Stomach (tissue), 9 donors: ENCODE measurements around the gene FRG2. TPM values are rescaled to one million over a fixed set of nuclear protein-coding genes. Genes with fewer than 3 reads are reported as not detected.
"Not testable (repeated sequence)": the region's sequence is repeated elsewhere in the genome, so short reads cannot be mapped to it uniquely, and the experiment has no call there.

Source experiments
- DNase-seq, 2 donors: peaks; one replicate each; pipeline versions ENCODE4 v3.0.0 to v3.0.0-alpha.2; 2013 to 2019
- H3K27ac ChIP-seq, 5 donors: fragments of 200-600 bp in 4 of 5; sonication (generic) in 4 of 5; one replicate each; pipeline ENCODE4 v1.5.1; 2013 to 2019; ENCODE audit warnings: mild to moderate bottlenecking in 1 of 5, moderate library complexity in 1 of 5
- H3K27me3 ChIP-seq, 3 donors: fragments of 200-600 bp; sonication (generic); one replicate each; pipeline ENCODE4 v1.5.1; 2017 to 2019; ENCODE audit warnings: mixed run types in 1 of 3
- H3K36me3 ChIP-seq, 4 donors: fragments of 200-600 bp; sonication (generic); 1 replicate in 3 of 4; 2 replicates in 1 of 4; pipeline ENCODE4 v1.5.1; 2016 to 2019
- H3K4me1 ChIP-seq, 4 donors: fragments of 200-600 bp; sonication (generic); one replicate each; pipeline ENCODE4 v1.5.1; 2016 to 2019
- H3K4me3 ChIP-seq, 4 donors: fragments of 200-600 bp; sonication (generic) in 3 of 4; one replicate each; pipeline ENCODE4 v1.5.1; 2016 to 2019; ENCODE audit warnings: mild to moderate bottlenecking in 1 of 4
- H3K9me3 ChIP-seq, 4 donors: fragments of 200-600 bp; sonication (generic); one replicate each; pipeline ENCODE4 v1.5.1; 2016 to 2019
- EP300 ChIP-seq: sonication (generic); formaldehyde crosslinking; IDR thresholded peaks from one replicate; pipeline ENCODE4 v1.6.1; 2017; ENCODE audit warnings: antibody characterized with exemption
- POLR2A ChIP-seq, 4 donors: fragments of 450-650 bp; IDR thresholded peaks; one replicate each; pipeline ENCODE4 v1.6.1; 2016; ENCODE audit warnings: antibody characterized with exemption in 4 of 4, control low read depth in 2 of 4, mild to moderate bottlenecking in 1 of 4, moderate library complexity in 1 of 4
- POLR2AphosphoS5 ChIP-seq, 3 donors: sonication (generic); formaldehyde crosslinking; IDR thresholded peaks; one replicate each; pipeline ENCODE4 v1.6.1; 2016; ENCODE audit warnings: antibody characterized with exemption in 3 of 3
- WGBS, 5 donors: extraction: QIAGEN DNeasy Blood & Tissue Kit in 3 of 5; methylation state at CpG; one replicate each; pipeline versions ENCODE4 v1.1.5 to v1.1.7; 2013 to 2018; 5-methylcytosine and 5-hydroxymethylcytosine counted together
- intact Hi-C: fragments of 100-400 bp; cut with DNase I; formaldehyde crosslinking; loops from one replicate; pipeline ENCODE4 v1.15.1; 2023; ENCODE audit warnings: low total_unique reads
- polyA plus RNA-seq, 3 donors: library from polyadenylated mRNA; stranded (reverse); fragments of 200-250 nt; gene quantifications; one replicate each; pipeline ENCODE4 v1.2.3, GENCODE V29; 2013
- total RNA-seq, 5 donors: library from RNA; depleted of rRNA; stranded (reverse); fragments of >200 nt; gene quantifications; one replicate each; pipeline versions ENCODE4 v1.1.0 to v1.2.3, GENCODE V29; 2014 to 2016
- TF ChIP-seq, protein P1 (sequence below), 7 experiments: fragments of 450-650 bp in 4 of 7; fragments of 200-600 bp in 3 of 7; sonication (generic) in 3 of 7; IDR thresholded peaks; one replicate each; pipeline ENCODE4 v1.5.1; 2016 to 2019; ENCODE audit warnings: antibody characterized with exemption in 7 of 7, control low read depth in 2 of 7, mild to moderate bottlenecking in 1 of 7
- donor health status: healthy with polysubstance abuse.
- donor health status: Bipolar disorder and iron deficiency.
- donor health status: healthy.

The FRG2 gene
- total and polyA plus RNA-seq, 8 donors = not detected

DNA sequence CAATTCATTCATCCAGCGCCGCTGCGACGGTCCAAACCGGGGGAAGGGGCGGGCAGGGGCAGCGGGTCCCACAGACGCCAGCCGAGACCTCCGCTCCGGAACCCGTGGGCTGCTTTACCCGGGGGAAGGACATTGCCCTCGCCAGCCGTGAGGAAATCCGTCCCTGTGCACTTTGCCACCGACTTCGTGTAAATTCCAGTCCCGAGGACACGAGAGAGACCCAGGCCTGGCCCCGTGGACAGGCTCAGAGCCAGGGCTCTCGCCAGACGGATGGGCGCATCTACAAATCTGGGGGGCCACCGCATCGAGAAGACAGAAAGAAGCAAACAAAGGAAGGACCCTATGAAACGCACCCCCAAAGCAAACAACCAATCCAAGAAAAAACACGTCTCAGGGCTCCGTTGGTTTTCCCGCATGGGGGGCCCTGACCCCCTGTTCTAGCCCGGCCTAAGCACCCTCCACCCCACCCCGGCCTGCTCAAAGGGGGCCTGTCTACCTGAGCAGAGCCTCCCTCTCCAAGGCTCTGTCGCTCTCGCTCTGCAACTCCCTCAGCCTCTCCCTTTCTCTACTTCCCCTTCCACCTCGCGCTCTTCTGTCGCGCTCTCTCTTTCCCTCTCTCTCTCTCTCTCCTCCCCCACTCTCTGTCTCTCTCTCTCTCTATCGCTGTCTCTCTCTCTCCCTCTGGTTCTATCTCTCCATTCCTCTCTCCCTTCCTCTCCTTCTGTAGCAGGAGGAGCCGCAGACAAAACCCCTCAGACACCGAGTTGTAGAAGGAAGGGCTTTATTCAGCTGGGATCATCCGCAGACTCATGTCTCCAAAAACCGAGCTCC lies 11.3 kb downstream of the FRG2 start:
- DNase-seq = no peak
- TF ChIP-seq EP300 (no peak), POLR2A (IDR thresholded peaks at IDR 0.05) (no peak), POLR2AphosphoS5 (IDR thresholded peaks at IDR 0.05) (no peak)
- TF ChIP-seq, protein P1, sequence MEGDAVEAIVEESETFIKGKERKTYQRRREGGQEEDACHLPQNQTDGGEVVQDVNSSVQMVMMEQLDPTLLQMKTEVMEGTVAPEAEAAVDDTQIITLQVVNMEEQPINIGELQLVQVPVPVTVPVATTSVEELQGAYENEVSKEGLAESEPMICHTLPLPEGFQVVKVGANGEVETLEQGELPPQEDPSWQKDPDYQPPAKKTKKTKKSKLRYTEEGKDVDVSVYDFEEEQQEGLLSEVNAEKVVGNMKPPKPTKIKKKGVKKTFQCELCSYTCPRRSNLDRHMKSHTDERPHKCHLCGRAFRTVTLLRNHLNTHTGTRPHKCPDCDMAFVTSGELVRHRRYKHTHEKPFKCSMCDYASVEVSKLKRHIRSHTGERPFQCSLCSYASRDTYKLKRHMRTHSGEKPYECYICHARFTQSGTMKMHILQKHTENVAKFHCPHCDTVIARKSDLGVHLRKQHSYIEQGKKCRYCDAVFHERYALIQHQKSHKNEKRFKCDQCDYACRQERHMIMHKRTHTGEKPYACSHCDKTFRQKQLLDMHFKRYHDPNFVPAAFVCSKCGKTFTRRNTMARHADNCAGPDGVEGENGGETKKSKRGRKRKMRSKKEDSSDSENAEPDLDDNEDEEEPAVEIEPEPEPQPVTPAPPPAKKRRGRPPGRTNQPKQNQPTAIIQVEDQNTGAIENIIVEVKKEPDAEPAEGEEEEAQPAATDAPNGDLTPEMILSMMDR (IDR thresholded peaks at IDR 0.05) = no peak
- H3K4me1 ChIP-seq = peaks cover 7 to 55% (median 32%) of the 10 kb centered on the region in 4 donors
- H3K27ac ChIP-seq = no peak overlapping the region
- no peaks in the 10 kb centered on the region for H3K9me3 ChIP-seq
- WGBS, 5 donors = 9 to 16% (median 15%) methylated on average over 27 to 43 of the region's 43 CpGs
- H3K27me3 ChIP-seq = peaks cover 22 to 93% (median 71%) of the 10 kb centered on the region in 3 donors
- H3K4me3 ChIP-seq = peak overlapping the region in 2 of 4 donors; percentile 21 to 37
- no peaks in the 10 kb centered on the region for H3K36me3 ChIP-seq
- intact Hi-C loops = no loop called here

- WGBS, 5 donors = 5 to 12% (median 10%) methylated on average over 25 to 75 of the region's 76 CpGs
- no peak overlapping the region for H3K27ac ChIP-seq
- H3K9me3 ChIP-seq = no peaks in the 10 kb centered on the region
- TF ChIP-seq POLR2A (IDR thresholded peaks at IDR 0.05) (no peak), POLR2AphosphoS5 (IDR thresholded peaks at IDR 0.05) (no peak), EP300 (no peak)
- TF ChIP-seq, protein P1 (IDR thresholded peaks at IDR 0.05) = no peak
- DNase-seq = peak in 1 of 2 donors; percentile 29
- H3K27me3 ChIP-seq = peaks cover 22 to 90% (median 63%) of the 10 kb centered on the region in 3 donors
- H3K4me3 ChIP-seq = peak overlapping the region; percentile 15 to 37 (median 20)
- peaks cover 7 to 47% (median 28%) of the 10 kb centered on the region in 4 donors for H3K4me1 ChIP-seq
- no peaks in the 10 kb centered on the region for H3K36me3 ChIP-seq
- intact Hi-C loops = no loop called here
Measured at GRCh38 chr4:190014771-190015537, 12.1 kb downstream of the FRG2 start.

GRCh38 chr4:189989941-189990340 lies 37.1 kb downstream of the FRG2 start:
- H3K4me3 ChIP-seq, H3K27ac ChIP-seq, intact Hi-C loops, H3K27me3 ChIP-seq, H3K4me1 ChIP-seq, H3K9me3 ChIP-seq, DNase-seq, H3K36me3 ChIP-seq: not testable (repeated sequence)
- WGBS, 5 donors = 72 to 92% (median 76%) methylated on average over 2 to 3 of the region's 3 CpGs

- no peak for TF ChIP-seq POLR2AphosphoS5 (IDR thresholded peaks at IDR 0.05)
- H3K27me3 ChIP-seq = no peaks in the 10 kb centered on the region
- no peaks in the 10 kb centered on the region for H3K9me3 ChIP-seq
- no peaks in the 10 kb centered on the region for H3K36me3 ChIP-seq
- no peak overlapping the region for H3K4me3 ChIP-seq
- no peaks in the 10 kb centered on the region for H3K4me1 ChIP-seq
- no peak for DNase-seq
- 40 to 61% (median 50%) methylated on average over 3 of the region's 3 CpGs for WGBS, 5 donors
- H3K27ac ChIP-seq = no peak overlapping the region
- intact Hi-C loops = no loop called here
Measured at GRCh38 chr4:189988877-189989431, 38.1 kb downstream of the FRG2 start.

DNA sequence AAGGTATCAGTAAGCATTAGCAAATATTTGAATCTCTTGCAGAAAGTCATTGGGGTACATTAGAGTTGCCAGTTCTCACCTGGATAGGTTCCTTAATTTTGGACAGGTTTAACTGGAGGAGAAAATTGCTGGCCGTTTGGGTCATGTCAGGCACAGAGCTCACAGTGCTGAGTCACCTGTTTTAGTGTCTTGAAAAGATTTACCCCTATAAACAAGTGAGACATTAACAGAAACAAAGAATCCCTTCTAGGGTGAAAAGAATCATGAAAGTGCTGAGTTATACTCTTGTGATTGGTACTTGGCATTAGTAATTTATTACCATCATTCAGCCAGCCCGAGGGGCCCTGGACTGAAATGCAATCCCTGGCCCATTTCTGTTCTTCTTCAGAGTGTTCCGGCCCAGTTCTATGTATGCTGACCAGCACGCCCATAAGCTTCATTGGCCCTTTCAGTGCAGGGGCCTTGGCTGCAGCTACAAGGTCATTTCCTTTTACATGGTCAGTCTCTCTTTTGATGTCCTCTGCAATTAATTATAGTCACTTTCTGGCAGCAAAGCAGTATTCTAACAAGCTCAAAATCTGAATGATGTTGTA lies 41.3 kb downstream of the FRG2 start:
- H3K36me3 ChIP-seq, H3K27me3 ChIP-seq, DNase-seq, H3K4me1 ChIP-seq, H3K9me3 ChIP-seq, intact Hi-C loops, H3K27ac ChIP-seq, H3K4me3 ChIP-seq: not testable (repeated sequence)
- 53 to 69% (median 59%) methylated on average over 3 to 4 of the region's 4 CpGs for WGBS, 5 donors

- H3K36me3 ChIP-seq, intact Hi-C loops, H3K27me3 ChIP-seq, DNase-seq, H3K4me3 ChIP-seq, H3K27ac ChIP-seq, H3K4me1 ChIP-seq, H3K9me3 ChIP-seq: not testable (repeated sequence)
- 62 to 100% (median 76%) methylated on average over 1 to 21 of the region's 31 CpGs for WGBS, 5 donors
Measured at GRCh38 chr4:189984661-189985060, 42.4 kb downstream of the FRG2 start.

GRCh38 chr4:189983916-189984526 lies 43.0 kb downstream of the FRG2 start:
- H3K9me3 ChIP-seq, H3K36me3 ChIP-seq, H3K4me1 ChIP-seq, H3K27me3 ChIP-seq, H3K4me3 ChIP-seq, DNase-seq, intact Hi-C loops, H3K27ac ChIP-seq: not testable (repeated sequence)
- 82 to 99% (median 91%) methylated on average over 16 to 39 of the region's 41 CpGs for WGBS, 5 donors
